ENCODE data around the gene SND1.
"Not testable (repeated sequence)": the region's sequence is repeated elsewhere in the genome, so short reads cannot be mapped to it uniquely, and the experiment has no call there.

The SND1 gene

DNA sequence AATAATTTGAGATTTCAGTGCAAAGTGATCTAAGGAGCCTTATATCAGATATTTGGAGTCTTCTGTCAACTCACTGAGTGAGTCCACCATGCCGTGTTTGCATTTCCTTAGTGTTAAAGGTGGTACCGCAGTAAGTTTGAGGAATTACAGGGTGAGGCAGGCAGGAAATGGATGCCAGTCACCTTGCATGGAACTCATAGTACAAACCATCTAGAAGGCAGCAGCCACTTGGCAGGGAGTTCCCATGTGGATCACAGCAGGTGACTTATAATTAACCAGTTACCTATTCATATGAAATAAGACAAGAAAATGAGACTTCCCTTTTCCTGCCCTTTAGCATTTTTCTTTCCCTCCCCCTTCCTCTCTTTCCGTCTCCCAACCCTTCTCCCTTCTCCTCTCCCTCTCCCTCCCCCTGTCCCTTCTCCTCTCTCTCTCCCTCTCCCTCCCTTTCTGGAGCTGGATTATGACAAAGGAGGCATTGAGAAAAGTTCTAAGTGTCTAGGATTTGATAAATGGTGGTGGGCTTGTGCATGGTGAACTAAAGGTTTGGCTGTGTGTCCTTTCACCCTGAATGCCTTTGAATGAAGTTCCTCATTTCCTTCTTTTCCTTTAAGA, 285.2 kb downstream of the SND1 start:
- no peak for DNase-seq (ENCODE audit: low spot score)

DNA sequence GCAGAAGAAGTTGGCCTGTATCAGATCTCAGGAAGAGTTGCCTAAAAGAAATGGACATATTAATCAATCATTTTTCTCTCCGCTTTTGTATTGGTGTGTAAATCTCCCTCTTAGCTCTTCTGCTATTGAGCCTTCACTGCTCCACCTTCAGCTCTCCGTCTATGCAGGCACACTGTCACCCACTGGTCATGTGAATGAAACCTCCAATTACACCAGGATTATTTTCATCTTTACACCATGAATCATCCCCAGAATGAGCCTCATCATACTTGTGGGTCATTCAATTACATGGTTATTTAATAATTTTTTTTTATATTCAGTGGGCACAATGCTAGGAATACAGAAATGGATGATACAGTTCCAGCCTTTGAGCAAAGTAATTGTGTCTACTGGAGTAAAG, 286.6 kb downstream of the SND1 start:
- DNase-seq (ENCODE audit: low spot score), result no peak

DNA sequence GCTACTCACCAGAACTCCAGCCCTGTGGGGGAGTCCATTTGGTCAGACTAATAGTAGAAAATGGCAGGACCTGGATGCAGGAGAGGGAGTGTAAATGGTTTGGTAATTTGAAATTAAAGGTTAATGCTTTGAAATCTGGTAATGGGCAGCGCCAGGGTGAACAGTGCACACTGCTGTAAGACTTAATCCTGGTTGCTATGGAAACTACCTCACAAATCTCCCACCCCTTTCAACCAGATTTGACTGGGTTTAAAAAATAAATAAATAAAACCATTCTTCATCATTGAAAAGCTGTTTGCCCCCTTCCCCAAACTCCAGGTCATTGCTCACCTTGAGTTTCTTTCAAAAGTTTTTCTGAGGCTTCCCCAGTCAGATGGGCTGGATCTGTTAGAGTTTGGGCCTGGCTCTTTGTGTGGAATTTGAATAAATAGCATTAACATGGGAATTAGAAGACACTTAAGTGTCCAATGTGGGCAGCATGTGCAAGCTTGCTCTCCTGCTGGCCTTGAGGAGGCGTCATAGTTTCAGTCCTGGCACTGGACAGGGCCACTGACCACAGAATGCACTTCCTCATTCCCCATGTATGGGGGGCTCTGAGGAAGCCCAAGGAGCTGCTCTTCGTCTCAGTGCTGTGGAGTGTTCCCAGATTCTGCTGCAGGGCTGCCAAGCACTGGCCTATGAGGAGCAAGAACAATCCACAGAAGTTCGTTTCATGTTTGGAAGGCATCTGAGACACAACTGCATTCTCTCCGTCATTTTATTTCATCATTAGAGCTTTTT, 288.6 kb downstream of the SND1 start:
- DNase-seq (ENCODE audit: low spot score), result no peak

DNA sequence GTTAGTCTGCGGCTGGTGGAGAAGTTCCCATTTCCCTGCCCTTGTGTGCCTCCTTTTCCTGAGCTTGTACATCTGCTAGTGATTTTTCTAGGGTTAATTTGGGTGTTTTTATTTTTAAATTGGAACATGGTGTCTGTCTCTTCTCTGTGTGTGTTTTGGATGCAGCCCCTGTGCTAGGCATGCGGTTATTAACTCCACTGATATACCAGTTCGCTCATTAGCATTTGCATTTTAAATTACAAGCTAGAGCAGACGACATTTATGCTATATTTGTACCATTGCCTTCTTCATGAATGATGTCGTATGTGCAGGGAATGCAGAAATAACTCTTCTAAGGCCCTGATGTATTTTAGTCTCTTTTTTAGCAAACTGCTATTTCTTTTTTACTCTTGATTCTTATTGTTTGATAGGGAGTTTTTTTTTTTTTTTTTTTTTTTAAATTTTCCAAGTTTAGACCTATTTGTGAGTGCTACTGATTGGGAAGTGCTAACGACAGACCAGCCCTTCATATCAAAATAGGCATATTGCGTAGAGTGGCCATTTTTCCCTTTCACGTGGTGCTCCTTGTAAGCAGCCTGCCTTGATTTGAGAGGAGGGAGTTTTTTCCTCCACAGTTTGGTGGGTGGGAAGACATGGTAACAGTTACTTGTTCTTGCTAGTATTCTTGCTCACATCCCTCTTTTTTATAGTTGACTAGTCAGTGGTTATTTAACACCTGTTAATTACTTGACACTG, 289.6 kb downstream of the SND1 start:
- DNase-seq (ENCODE audit: low spot score), result no peak

DNA sequence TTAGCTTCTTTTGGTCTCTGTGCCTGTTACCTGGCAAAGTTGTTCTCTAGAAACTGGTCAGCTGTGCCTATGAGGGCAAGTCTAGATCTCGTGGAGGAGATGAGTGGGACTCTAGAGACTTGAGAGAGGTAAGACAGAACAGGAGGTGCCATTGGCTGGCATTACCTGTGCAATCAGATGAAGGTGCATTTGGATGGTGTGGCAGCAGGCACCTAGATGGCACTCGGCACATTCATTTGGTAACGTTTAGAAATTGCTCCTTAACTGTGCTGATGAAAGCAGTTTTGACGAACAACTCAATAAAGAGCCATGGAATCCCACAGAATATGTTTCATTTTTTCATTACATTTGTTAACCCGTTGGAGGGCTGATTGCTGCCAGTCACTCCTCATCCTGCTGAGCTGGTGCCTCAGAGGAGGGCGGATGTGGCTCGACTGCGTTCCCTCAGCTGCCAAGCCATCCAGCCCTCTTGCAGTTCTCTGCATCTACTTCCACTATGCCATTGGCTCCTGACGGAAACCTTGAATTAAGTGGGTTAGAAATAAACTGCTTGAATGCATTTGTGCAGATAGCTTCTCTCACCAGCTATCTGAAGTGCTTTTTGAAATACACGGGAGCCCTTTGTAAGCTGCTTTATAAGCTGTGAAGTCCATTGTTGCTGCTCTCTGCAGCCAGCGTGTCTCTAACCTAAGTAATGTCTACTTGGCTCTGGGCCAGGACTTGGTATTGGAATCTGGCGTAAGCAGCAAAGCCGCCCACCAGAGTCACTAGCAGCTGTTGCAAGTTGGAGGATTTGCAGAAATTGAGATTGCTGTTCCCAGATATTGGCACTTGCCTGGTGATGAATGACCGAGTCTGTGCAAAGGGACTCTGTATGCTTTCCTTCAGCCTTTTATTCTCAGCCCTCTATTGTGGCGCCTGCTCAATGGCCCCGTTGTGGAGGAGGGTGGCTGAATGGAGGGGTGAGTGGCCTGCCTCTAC, 291.8 kb downstream of the SND1 start:
- no peak for DNase-seq (ENCODE audit: low spot score)

DNA sequence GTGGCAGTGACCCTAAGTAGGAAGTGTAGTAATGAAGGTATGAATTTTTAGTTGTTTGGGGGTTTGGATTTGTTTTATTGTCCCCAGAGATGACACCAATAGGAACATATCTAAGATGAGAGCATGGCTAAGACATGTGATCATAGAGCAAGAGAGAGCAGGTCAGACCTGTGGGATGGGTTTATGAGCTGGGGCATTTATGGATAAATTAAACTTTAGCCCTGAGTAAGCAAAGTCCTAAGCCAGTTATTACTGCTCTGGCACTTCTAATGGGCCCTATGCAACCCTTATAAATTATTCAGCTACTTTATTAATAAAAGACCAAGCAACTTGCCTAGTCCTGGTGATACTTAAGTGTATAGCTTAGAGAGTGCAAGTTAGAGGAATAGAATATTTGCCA, 294.1 kb downstream of the SND1 start:
- DNase-seq (ENCODE audit: low spot score), result no peak

DNA sequence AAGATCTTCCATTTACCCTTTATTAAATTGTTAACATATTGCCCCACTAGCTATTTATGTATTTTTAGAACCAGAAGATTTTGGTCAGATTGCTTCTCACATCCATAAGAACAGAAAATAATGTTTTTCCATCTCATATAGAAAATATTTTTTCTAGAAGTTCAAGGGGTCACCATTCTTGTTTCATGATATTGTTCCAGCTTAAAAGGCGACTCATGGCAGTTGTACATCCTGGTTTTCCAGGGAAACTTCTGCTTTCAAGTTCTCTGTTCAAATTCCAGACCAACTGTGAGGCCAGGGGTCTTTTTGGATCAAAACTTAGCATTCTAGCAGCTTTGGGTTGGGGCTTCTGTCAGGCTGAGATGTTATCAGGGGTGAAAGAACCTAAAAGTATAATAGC, 294.9 kb downstream of the SND1 start:
- DNase-seq (ENCODE audit: low spot score), result no peak

DNA sequence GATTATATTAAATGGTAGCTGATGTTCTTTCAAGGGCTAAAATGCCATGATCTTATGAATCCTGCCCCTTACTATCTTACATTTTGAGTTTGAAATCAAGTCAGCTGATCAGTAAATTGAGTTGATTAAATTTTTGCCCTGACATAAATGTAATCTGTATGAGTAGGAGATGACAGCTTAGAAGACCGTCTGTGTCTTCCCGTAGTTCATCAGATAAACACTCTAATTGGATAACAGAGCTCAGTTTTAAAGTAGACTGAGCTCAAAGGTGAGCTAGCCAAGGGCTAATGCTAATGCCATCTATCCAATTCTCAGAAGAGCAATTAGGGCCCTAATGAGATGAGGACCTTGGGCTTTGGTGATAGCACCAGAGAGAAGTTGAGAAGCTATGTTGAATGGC, 296.3 kb downstream of the SND1 start:
- no peak for DNase-seq (ENCODE audit: low spot score)

DNA sequence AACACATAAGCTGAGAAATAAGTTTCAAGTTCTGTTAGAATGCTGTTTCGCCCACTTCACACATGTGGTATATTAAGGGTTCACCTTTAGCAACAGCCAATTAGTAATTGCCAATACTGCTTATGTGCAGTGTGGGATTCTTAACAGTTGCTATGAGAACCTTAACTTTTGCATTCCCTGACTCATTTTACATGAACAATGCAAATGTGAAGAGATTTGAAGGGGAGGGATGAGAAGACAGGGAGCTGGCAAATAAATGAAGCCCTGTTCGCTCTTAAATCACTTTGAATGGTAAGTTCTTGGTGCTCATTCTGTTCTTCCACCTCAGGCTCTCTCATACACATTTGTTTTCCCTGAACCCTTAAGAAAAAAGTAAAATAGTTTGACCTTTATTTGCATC, 296.9 kb downstream of the SND1 start:
- DNase-seq (ENCODE audit: low spot score), result no peak

DNA sequence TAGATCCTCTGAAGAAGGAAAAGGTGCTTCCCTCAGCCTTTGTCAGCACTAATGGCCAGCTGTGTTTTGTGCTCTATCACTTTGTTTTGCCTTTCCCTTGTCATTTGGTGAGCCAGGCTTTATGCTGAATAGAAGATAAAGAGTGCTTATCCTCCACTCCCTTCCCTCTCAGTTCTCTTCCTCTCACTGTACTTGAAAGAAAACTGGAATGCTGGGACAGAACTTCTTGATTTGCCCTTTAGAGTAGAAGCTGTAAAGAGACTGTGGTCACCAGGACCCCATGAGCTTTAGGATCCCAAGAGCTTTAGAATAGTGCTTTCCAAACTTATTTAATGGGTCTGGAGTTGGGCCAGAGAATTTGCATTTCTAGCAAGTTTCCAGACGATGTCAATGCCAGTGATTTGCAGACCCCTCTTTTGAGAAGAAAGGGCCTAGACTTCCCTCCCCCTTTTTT, 297.8 kb downstream of the SND1 start:
- no peak for DNase-seq (ENCODE audit: low spot score)

DNA sequence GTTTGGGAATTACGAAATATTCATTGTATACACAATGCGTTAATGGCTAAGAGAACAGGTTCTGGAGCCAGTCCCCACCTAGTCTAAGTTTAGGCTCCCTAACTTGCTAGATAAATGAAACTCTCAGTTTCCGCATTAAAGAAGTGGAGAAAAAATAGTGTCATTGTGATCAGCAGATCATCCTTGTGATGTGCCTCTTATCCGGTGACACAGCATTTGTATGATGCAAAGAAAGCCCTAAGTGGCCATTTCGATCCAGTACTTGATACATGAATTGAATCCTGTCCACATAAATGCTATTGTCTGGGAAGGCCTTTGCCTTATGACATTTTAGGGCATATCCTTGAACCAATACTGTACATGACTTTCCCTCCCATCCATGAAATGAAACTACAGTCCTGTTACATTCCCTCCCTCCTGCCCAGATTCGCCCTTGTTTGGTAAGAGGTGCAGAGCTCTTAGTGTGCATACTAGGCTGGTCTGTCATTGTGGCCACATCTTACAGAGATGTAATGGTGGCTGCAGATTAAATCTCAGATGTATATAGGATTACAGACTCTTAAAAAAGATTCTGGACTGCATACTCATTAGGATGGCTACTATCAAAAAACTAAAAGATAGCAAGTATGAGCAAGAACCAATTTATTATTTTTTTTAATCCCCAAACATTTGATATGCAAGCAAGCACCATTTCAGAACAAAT, 298.4 kb downstream of the SND1 start:
- DNase-seq (ENCODE audit: low spot score), result no peak

DNA sequence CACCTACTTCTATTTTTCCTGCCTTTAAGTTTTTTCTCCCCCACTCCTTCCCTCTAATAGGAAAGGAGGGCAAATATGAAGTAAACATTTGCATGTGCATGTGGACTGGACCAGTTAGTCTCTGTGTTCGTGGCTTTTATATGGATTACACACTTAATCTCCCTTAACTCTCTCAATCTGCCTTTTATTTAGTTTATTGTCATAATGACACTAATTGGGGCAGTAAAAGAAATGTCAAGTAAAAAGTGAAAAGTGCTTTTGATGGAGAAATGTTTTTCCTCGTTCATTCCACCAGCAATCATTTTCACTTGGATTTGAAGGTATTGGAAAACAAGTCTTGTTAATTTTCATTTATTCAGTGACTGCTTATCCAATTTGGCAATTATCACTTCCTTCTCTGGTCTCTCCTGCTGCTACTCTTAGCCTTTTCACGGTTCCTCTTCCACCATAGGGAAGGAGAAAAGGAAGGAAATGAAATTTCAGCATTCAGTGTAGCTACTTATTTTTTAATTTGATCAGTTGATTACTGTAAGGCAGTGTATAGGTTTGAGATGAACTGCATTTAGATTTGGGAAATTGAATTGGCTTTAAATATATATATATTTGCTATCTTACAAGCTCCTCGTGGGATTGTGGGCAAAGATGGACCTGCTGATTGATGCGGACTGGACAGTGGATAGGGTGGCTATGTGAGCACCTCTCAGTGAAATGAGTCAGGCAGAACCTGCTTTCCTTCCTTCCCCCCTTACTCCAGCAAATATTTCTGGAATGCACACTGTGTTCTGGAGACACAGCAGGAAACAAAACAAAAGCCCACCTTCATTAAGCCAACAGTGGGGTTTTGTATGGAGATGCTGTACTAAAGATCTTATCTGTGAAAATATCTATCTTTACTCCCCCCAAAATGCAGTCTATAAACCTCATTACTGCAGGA, 301.7 kb downstream of the SND1 start:
- no peak for DNase-seq (ENCODE audit: low spot score)

DNA sequence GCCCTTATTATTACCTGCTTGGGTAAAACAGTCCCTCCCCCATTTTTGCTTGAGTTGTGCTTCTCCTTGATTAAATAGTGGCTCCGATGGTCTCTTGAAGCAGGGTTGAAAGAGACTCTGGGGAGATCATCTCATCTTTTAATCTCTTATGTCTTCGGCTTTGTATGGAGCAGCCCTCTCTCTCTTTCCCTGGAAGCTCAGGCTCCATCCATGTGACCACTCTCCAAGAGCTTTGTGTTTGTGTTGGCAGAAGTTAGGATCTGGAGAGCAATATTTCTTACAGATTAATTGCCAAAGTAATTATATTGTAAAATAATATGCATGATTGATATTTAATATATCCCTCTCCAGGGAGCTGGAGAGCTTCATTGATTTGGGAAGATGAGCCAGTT, 302.4 kb downstream of the SND1 start:
- DNase-seq (ENCODE audit: low spot score), result no peak

DNA sequence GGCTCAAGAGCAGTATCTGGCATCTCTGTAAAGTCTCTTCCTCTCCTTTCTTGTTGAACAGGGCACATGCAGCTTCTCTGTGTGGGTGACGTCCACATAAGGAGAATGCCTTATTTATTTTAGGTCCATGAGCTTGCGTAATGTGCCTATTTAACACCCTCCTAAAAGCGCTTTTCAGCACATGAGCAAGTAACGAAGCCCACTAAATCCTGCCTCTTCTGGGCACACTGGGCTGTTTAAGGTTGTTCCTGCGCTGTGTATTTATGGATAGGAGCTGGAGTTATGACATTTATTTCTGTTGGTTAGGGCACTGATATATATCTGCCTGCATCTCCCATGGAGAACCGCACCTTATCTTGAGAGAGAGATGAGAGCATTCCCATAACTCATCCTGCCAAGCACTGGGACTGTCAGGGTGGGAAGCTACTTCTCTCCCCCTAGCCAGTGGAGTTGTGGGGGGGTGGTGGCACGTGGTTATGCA, 303.1 kb downstream of the SND1 start:
- no peak for DNase-seq (ENCODE audit: low spot score)

DNA sequence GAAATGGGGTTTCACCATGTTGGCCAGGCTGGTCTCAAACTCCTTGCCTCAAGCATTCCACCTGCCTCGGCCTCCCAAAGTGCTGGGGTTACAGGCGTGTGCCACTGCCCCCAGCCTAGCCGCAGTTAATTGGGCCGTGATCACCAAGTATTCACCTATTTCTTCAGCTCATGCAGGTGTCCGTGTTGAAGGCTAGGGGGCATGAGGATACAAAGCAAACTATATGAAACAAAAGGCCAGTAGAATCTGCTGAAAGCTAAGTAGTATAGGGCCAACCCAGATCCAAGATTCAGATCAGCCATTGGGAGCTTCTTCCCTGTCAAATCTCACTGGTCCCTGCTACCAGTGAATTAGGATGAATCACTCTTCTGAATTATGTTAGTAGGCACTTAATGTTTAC, 305.9 kb downstream of the SND1 start:
- no peak for DNase-seq (ENCODE audit: low spot score)

DNA sequence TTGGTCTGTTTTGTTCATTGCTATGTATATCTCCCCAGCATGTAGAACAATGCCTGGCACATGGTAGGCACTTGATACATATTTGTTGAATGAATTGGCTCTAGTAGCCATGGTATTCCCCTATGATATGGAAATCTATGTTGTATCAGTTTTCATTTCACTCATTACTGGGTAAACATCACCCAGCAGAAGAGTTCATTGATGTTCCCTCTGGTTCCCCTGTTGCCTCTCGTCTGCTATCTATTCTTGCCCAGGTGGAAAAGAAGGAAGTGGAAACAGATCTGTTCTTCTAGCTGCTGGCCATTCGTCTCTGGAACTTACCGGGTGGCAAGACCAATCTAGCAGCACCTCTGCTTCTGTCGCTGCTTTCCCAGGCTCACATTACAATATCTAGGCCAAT, 307.8 kb downstream of the SND1 start:
- DNase-seq (ENCODE audit: low spot score), result no peak

DNA sequence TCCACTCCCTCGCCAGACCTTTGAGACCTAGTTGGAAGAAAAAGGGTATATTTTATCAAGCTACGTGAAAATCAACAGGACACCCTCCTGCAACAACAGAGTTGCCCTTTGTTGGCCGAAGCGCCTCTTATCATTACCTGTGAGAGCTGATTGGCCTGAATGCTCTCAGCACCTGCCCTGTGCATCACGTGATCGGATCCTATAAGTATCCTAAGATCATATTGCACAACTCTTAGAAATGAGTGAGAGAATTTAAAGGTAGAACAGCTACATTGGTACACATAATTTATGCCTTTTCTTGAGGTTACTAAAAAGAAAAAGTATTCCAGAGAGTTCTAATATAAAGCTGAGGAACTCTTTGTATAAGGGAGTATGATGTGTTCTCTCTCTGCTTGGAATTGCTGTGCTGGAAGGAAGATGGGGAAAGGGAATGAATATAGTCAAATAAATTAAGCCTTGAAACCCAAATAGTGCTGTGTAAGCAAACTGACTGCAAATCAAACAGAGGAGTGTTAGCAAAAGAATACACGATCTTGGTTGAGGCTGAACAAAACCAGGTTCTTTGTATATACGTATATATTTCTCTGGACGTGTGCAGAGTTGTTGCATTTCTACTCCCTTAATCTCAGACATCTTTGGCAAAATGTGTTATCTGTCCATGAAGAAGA, 309.9 kb downstream of the SND1 start:
- no peak for DNase-seq (ENCODE audit: low spot score)

DNA sequence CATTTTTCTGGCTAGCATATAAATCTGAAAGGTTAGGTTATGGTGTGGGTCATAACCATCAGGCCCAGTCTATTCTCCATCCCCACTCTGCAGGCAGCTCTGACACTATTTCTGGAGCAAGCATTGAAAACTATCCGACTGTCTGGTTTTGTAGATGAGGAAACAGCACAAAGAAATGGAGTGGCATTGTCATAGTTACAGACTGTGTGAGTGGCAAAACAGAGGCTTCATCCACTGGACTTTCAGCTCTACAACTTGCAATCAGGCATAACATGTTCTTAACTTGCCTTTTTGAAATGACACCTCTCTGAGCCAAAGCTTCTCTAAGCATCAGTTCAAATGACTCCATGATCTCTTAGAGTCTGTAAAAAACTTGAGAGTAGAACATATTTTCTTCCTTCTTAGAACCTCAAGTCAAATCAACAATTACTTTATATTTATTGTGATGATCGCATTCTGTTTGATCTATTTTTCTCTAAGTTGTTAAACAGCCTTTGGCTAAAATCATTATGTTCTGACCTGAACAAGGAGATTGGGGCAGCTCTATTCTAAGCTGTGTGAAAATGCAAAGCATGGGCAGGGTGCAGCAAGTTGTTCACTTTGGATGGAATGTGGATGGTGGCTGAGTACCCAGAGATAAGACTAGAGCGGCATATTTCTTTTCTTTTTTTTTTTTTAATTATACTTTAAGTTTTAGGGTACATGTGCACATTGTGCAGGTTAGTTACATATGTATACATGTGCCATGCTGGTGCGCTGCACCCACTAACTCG, 310.8 kb downstream of the SND1 start:
- DNase-seq (ENCODE audit: low spot score), result no peak

DNA sequence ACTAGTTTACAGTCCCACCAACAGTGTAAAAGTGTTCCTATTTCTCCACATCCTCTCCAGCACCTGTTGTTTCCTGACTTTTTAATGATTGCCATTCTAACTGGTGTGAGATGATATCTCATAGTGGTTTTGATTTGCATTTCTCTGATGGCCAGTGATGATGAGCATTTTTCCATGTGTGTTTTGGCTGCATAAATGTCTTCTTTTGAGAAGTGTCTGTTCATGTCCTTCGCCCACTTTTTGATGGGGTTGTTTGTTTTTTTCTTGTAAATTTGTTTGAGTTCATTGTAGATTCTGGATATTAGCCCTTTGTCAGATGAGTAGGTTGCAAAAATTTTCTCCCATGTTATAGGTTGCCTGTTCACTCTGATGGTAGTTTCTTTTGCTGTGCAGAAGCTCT, 311.9 kb downstream of the SND1 start:
- not testable (repeated sequence) for DNase-seq (ENCODE audit: low spot score)
